Breast epithelium (tissue), 4 donors: ENCODE results near the gene FAIM2. TPM values are rescaled to one million over a fixed set of nuclear protein-coding genes. Genes with fewer than 3 reads are reported as not detected.

ENCODE experiments used
- DNase-seq, 2 donors: peaks; one replicate each; pipeline ENCODE4 v3.0.0-alpha.2; 2019; ENCODE audit warnings: low spot score in 2 of 2
- H3K27ac ChIP-seq, 2 donors: fragments of 200-600 bp; sonication (generic) in 1 of 2; one replicate each; pipeline ENCODE4 v1.5.1; 2016 to 2019; ENCODE audit warnings: mild to moderate bottlenecking in 1 of 2
- H3K27me3 ChIP-seq, 2 donors: fragments of 200-600 bp; sonication (generic) in 1 of 2; one replicate each; pipeline versions ENCODE4 v1.5.1 to v1.6.0; 2017 to 2019; ENCODE audit warnings: control low read depth in 1 of 2, mild to moderate bottlenecking in 1 of 2
- H3K36me3 ChIP-seq: fragments of 200-600 bp; one replicate; pipeline ENCODE4 v1.5.1; 2019
- H3K4me1 ChIP-seq, 2 donors: fragments of 200-600 bp; sonication (generic); one replicate each; pipeline ENCODE4 v1.5.1; 2016 to 2019; ENCODE audit warnings: control low read depth in 1 of 2
- H3K4me3 ChIP-seq, 3 donors: fragments of 200-600 bp; sonication (generic); 1 replicate in 2 of 3; 2 replicates in 1 of 3; pipeline ENCODE4 v1.5.1; 2016 to 2019; ENCODE audit warnings: mild to moderate bottlenecking in 3 of 3, moderate library complexity in 2 of 3
- H3K9me3 ChIP-seq, 2 donors: fragments of 200-600 bp; sonication (generic) in 1 of 2; one replicate each; pipeline ENCODE4 v1.5.1; 2016 to 2019; ENCODE audit warnings: control low read depth in 1 of 2
- POLR2A ChIP-seq: fragments of 450-650 bp; IDR thresholded peaks from one replicate; pipeline ENCODE4 v1.6.1; 2016; ENCODE audit warnings: antibody characterized with exemption, mild to moderate bottlenecking, moderate library complexity
- POLR2AphosphoS5 ChIP-seq, 3 donors: sonication (generic); formaldehyde crosslinking; IDR thresholded peaks; one replicate each; pipeline ENCODE4 v1.6.1; 2017; ENCODE audit warnings: antibody characterized with exemption in 3 of 3
- intact Hi-C: fragments of 100-400 bp; cut with DNase I; formaldehyde crosslinking; loops from one replicate; pipeline ENCODE4 v1.15.1; 2023; ENCODE audit warnings: low total_unique reads
- total RNA-seq, 3 donors: library from RNA; depleted of rRNA; stranded (reverse); fragments of >200 nt; gene quantifications; one replicate each; pipeline ENCODE4 v1.1.0, GENCODE V29; 2016
- TF ChIP-seq, protein P1 (sequence below), 3 donors: fragments of 450-650 bp; IDR thresholded peaks; one replicate each; pipeline ENCODE4 v1.5.1; 2016 to 2017; ENCODE audit warnings: antibody characterized with exemption in 3 of 3, mild to moderate bottlenecking in 3 of 3, moderate library complexity in 3 of 3

Gene FAIM2
- total RNA-seq, 3 donors from 2014 or later = 0.64 to 1.9 (median 1.3) TPM

DNA sequence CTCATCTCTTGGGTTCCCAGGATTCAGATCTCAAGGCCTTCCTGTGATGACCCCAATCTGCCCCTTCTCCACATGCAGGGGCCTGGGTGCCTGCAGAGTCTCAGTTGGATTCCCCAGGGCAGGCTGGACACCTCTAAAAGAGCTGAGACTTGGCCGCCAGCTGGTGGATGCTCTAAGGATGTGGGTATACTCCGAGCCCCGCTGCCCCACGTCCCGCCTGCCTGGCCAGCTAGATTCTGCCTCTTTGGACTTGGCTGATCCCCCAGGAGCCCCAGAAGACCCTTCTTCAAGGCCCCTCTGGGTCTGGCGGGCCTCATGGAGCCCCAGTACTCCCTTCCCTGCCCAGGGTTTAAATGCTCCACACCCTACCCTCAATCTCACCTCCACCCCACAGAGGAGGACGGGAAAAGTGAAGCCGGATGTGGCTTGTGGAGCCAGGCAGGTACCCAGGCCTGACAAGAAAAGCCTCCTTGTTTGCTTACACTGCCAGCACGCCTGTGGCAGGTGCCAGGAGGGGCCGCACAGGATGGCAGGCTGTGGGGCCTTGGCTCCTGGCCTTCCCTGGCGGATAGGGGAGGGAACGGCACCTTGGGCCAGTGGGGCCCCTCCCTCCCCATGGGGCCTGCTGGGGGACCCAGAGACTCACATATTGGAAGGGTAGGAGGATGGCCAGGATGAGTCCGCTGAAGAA, 15.1 kb downstream of the FAIM2 start:
- Histone ChIP-seq H3K4me1 (peaks cover 0 to 16% of the 10 kb centered on the region in 2 donors), H3K27me3 (no peaks in the 10 kb centered on the region), H3K9me3 (no peaks in the 10 kb centered on the region), H3K36me3 (no peaks in the 10 kb centered on the region), H3K27ac (peak overlapping the region; percentile 79), H3K4me3 (no peak overlapping the region)
- TF ChIP-seq, protein P1, sequence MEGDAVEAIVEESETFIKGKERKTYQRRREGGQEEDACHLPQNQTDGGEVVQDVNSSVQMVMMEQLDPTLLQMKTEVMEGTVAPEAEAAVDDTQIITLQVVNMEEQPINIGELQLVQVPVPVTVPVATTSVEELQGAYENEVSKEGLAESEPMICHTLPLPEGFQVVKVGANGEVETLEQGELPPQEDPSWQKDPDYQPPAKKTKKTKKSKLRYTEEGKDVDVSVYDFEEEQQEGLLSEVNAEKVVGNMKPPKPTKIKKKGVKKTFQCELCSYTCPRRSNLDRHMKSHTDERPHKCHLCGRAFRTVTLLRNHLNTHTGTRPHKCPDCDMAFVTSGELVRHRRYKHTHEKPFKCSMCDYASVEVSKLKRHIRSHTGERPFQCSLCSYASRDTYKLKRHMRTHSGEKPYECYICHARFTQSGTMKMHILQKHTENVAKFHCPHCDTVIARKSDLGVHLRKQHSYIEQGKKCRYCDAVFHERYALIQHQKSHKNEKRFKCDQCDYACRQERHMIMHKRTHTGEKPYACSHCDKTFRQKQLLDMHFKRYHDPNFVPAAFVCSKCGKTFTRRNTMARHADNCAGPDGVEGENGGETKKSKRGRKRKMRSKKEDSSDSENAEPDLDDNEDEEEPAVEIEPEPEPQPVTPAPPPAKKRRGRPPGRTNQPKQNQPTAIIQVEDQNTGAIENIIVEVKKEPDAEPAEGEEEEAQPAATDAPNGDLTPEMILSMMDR (IDR thresholded peaks at IDR 0.05) = peak in 2 of 3 donors; percentile 14 to 37
- TF ChIP-seq POLR2A = no peak
- no peak for TF ChIP-seq POLR2AphosphoS5 (IDR thresholded peaks at IDR 0.05)
- DNase-seq = peak in 1 of 2 donors; percentile 42
- intact Hi-C loops = no loop called here

DNA sequence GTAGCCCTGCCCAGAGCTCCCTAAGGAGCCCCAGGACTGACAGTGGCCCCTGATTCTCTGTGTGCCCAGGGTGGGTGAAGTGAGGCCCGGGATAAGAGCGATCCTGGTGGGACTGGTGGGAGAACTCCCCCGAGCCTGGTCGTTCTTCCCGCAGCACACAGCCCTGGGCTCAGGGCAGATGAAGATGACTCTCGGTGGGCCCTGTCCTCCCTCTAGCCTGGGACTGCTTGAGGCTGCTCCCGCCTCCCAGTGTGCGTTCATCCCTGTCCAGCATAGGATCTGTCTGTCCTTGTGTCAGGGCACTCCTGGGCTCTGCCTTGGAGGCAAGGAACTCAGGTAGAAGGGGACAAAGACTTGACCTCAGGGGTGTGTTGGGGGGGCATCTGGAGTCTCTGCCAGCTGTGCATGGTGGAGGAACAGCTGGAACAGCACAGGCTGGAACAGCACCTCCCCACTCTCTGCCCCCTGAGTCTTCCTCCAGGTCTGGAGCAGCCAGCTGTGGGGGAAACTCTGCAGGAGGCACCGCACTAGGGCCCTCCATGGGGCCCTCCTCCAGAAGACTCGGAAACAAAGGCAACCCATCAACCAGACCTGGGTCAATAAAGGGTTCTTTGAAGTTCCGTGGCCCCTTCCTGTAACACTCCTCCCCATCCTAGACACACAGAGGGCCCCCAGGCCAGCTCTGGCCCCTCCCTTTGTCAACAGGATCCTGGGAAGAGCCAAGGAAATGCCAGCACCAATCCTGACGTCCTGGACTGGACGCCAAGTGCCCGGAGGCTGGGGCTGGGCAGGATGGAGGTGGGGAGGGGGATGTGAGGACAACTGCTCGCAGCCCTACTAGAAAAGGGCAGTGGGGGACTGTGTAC, 15.9 kb downstream of the FAIM2 start:
- H3K9me3 ChIP-seq = no peaks in the 10 kb centered on the region
- DNase-seq = peak in 1 of 2 donors; percentile 69

DNA sequence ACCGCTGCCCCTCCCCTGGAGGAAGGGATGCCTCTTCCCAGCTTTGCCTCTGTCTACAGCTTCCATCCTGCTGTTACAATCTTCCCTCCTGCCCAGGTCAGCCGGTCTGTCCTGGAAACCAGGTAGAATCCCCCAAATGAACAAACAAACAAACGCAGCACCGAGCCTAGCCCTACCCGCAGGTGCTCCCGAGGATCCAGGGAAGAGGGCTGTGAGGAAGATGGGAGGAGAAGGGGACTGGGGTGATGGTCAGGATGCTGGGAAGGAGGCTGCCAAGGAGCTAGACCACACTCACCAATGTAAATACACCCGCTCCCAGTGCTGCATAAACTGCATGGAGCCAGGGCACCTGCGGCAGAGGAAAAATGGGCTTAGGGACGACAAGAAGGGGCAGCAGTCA, 16.6 kb downstream of the FAIM2 start:
- intact Hi-C loops = no loop called here
- TF ChIP-seq, protein P1 (IDR thresholded peaks at IDR 0.05) = no peak
- no peaks in the 10 kb centered on the region for H3K9me3 ChIP-seq
- no peak for DNase-seq
- H3K36me3 ChIP-seq = no peaks in the 10 kb centered on the region
- H3K4me3 ChIP-seq = no peak overlapping the region
- H3K27me3 ChIP-seq = no peaks in the 10 kb centered on the region
- H3K27ac ChIP-seq = peak overlapping the region in 1 of 2 donors; percentile 79
- peaks cover 0 to 16% of the 10 kb centered on the region in 2 donors for H3K4me1 ChIP-seq

More for the DNA sequence above, 15.9 kb downstream of the FAIM2 start:
- Histone ChIP-seq H3K27me3 (no peaks in the 10 kb centered on the region), H3K4me1 (peaks cover 0 to 16% of the 10 kb centered on the region in 2 donors), H3K36me3 (no peaks in the 10 kb centered on the region), H3K4me3 (no peak overlapping the region), H3K27ac (peak overlapping the region; percentile 79)
- TF ChIP-seq POLR2AphosphoS5 (IDR thresholded peaks at IDR 0.05) (no peak), POLR2A (no peak)
- TF ChIP-seq, protein P1 (IDR thresholded peaks at IDR 0.05) = no peak
- intact Hi-C loops = no loop called here

DNA sequence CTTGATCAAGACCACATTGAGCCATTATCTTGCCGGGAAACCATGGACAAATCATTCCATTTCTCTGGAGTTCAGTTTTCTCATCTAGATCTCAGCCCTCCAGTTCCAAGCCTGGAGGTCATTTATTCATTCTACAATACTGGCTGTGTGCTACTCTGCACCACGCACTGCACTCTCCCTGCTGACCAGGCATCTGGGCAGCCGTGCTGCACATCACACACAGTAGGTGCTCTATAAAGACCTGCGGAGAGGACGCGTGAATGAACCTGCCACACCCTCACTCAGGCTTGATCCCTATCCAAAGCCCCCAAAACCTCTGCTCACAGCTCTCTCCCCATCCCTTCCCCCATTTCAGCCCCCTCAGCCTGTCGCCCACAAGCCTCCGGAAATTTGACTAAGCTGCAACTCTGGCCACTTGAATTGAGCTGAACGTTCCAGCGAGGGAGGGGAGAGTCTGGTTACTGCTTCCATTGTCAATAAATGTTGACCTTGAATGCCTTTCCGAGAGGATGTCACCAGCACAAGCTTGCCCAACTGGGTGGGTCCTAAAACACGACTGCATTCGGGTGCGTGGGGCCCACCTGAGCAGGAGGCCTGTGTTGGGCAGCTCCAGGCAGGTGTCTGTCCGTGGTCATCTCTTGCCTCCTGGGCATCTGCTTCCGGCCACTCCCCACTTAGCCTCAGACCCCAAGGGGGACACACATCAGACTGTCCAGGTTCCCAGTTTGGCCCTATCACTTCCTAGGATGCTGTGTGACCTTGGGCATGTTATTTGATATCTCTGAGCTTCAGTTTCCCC, 17.8 kb downstream of the FAIM2 start:
- no peak overlapping the region for H3K4me3 ChIP-seq
- TF ChIP-seq, protein P1 (IDR thresholded peaks at IDR 0.05) = no peak
- no peak for TF ChIP-seq POLR2A
- no peak for TF ChIP-seq POLR2AphosphoS5 (IDR thresholded peaks at IDR 0.05)
- peaks cover 0 to 16% of the 10 kb centered on the region in 2 donors for H3K4me1 ChIP-seq
- no peaks in the 10 kb centered on the region for H3K36me3 ChIP-seq
- H3K9me3 ChIP-seq = no peaks in the 10 kb centered on the region
- intact Hi-C loops = no loop called here
- no peak overlapping the region for H3K27ac ChIP-seq
- DNase-seq = no peak
- no peaks in the 10 kb centered on the region for H3K27me3 ChIP-seq
